Measurements from ENCODE around the gene CEP112. TPM values are rescaled to one million over a fixed set of nuclear protein-coding genes. Genes with fewer than 3 reads are reported as not detected.

Gene CEP112
- total and polyA plus RNA-seq, 2 of the 13 experiments (the other 11 are each of a cell fraction or from before 2014, with no cell fraction given) = 1.2 to 3.4 TPM

DNA sequence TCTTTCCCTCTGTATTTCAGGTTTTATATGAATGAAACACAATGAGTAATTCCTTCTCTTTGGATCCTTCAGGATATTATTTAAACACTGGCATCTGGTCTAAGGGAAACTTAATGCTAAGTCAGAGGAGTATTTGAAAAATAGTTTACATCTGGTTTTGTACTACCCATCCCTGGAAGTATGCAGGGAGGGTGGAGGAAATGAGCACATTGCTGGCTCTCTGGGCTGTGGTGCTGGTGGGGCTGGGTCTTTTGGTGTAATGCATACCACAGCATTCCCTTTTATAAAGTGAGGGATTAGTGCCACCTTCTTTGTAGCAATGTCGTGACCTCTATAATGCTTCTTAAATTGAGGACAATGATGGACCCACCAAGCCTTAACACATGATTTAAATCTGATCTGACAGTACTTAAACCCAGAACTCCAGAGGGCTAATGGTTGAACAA lies 525.0 kb downstream of the CEP112 start:
- WGBS (ENCODE audit: low lambda C conversion rate) = 100% methylated on average over 1 of the region's 1 CpG
- BruUV-seq (replicated peaks) = no TSS peak

More for the DNA sequence above, 525.0 kb downstream of the CEP112 start:
- Histone ChIP-seq H3K4me3 (replicated peaks in 1 of 3; ENCODE audit: insufficient read depth in 1 of 3, low read depth in 2 of 3, low read length in 3 of 3) (no peak overlapping the region), H3K27me3 (ENCODE audit: control insufficient read depth in 1 of 2, insufficient read depth in 2 of 2, low read length in 2 of 2) (no peaks in the 10 kb centered on the region), H2AFZ (ENCODE audit: low read length) (no peak overlapping the region), H3K36me3 (replicated peaks in 1 of 2; ENCODE audit: control insufficient read depth in 1 of 2, insufficient read depth in 2 of 2, low read length in 2 of 2) (no peaks in the 10 kb centered on the region), H3K4me2 (ENCODE audit: low read depth, low read length) (no peak overlapping the region), H3K9me3 (ENCODE audit: low read length) (no peaks in the 10 kb centered on the region), H3K9ac (ENCODE audit: insufficient read depth, low read depth, low read length) (no peak overlapping the region), H3K27ac (ENCODE audit: extremely low read length, insufficient read depth, low read length) (no peak overlapping the region), H4K20me1 (ENCODE audit: insufficient read depth, low read length) (no peaks in the 10 kb centered on the region), H3K4me1 (ENCODE audit: insufficient read depth, low read length) (peaks cover 31% of the 10 kb centered on the region), H3K79me2 (ENCODE audit: insufficient read depth, low read length) (no peaks in the 10 kb centered on the region)
- DNase-seq (ENCODE audit: low spot score) (no peak), FAIRE-seq (no peak), ATAC-seq (no peak)
- in situ Hi-C loops (cut with HindIII; ENCODE audit: extremely low pct_ligation_motif_present, low pct_unique_long_range_greater_than_20kb) = no loop called here
- POLR2A ChIA-PET = no interaction called here
- CTCF ChIA-PET (ENCODE audit: low intra/inter-chr PET ratio, low total read pairs) = no interaction called here
- TF ChIP-seq, protein P1, sequence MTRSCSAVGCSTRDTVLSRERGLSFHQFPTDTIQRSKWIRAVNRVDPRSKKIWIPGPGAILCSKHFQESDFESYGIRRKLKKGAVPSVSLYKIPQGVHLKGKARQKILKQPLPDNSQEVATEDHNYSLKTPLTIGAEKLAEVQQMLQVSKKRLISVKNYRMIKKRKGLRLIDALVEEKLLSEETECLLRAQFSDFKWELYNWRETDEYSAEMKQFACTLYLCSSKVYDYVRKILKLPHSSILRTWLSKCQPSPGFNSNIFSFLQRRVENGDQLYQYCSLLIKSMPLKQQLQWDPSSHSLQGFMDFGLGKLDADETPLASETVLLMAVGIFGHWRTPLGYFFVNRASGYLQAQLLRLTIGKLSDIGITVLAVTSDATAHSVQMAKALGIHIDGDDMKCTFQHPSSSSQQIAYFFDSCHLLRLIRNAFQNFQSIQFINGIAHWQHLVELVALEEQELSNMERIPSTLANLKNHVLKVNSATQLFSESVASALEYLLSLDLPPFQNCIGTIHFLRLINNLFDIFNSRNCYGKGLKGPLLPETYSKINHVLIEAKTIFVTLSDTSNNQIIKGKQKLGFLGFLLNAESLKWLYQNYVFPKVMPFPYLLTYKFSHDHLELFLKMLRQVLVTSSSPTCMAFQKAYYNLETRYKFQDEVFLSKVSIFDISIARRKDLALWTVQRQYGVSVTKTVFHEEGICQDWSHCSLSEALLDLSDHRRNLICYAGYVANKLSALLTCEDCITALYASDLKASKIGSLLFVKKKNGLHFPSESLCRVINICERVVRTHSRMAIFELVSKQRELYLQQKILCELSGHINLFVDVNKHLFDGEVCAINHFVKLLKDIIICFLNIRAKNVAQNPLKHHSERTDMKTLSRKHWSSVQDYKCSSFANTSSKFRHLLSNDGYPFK (CRISPR knock-in tag; IDR thresholded peaks at IDR 0.05; ENCODE audit: borderline replicate concordance) = no peak
- no peak for TF ChIP-seq ARNTL (CRISPR knock-in tag; IDR thresholded peaks at IDR 0.05)
- TF ChIP-seq MIER2 (CRISPR knock-in tag; IDR thresholded peaks at IDR 0.05) = no peak
- TF ChIP-seq NFIC (IDR thresholded peaks at IDR 0.05; ENCODE audit: low read length) = no peak
- no peak for TF ChIP-seq RAD51 (IDR thresholded peaks at IDR 0.05; ENCODE audit: borderline replicate concordance)
- no peak for TF ChIP-seq PTBP1 (IDR thresholded peaks at IDR 0.05; ENCODE audit: low read depth, low read length, poor library complexity, severe bottlenecking)
- TF ChIP-seq KAT7 (CRISPR knock-in tag; IDR thresholded peaks at IDR 0.05; ENCODE audit: borderline replicate concordance) = no peak
- TF ChIP-seq BHLHE40 (IDR thresholded peaks at IDR 0.05; ENCODE audit: low read length) = no peak
- TF ChIP-seq, protein P2, sequence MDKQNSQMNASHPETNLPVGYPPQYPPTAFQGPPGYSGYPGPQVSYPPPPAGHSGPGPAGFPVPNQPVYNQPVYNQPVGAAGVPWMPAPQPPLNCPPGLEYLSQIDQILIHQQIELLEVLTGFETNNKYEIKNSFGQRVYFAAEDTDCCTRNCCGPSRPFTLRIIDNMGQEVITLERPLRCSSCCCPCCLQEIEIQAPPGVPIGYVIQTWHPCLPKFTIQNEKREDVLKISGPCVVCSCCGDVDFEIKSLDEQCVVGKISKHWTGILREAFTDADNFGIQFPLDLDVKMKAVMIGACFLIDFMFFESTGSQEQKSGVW (CRISPR knock-in tag; IDR thresholded peaks at IDR 0.05; ENCODE audit: borderline replicate concordance) = no peak
- no peak for TF ChIP-seq ZNF441 (CRISPR knock-in tag; IDR thresholded peaks at IDR 0.05; ENCODE audit: borderline replicate concordance)
- TF ChIP-seq KLF12 (CRISPR knock-in tag; IDR thresholded peaks at IDR 0.05; ENCODE audit: borderline replicate concordance) = no peak
- no peak for TF ChIP-seq DNMT3B (CRISPR knock-in tag; conservative IDR thresholded peaks at IDR 0.05)
- TF ChIP-seq HOXA7 (CRISPR knock-in tag; IDR thresholded peaks at IDR 0.05) = no peak
- no peak for TF ChIP-seq BCL6 (CRISPR knock-in tag; IDR thresholded peaks at IDR 0.05)
- TF ChIP-seq ZFYVE20 (CRISPR knock-in tag; IDR thresholded peaks at IDR 0.05; ENCODE audit: borderline replicate concordance, low read depth) = no peak
- no peak for TF ChIP-seq CHCHD3 (CRISPR knock-in tag; IDR thresholded peaks at IDR 0.05)
- TF ChIP-seq SOX13 (IDR thresholded peaks at IDR 0.05) = no peak
- TF ChIP-seq SOX13 (CRISPR knock-in tag; conservative IDR thresholded peaks at IDR 0.05 in 1 of 2, IDR thresholded peaks at IDR 0.05 in 1 of 2) = no peak
- no peak for TF ChIP-seq IKZF1 (IDR thresholded peaks at IDR 0.05)
- no peak for TF ChIP-seq ZNF792 (CRISPR knock-in tag; IDR thresholded peaks at IDR 0.05)
- no peak for TF ChIP-seq NFRKB (IDR thresholded peaks at IDR 0.05)
- intact Hi-C loops (cut with micrococcal nuclease; ENCODE audit: unreplicated experiment) = no loop called here

Measured in HepG2 (cell line).